Forelimb muscle (tissue), 1 donor: ENCODE data around the gene APOA4. TPM values are rescaled to one million over a fixed set of nuclear protein-coding genes. Genes with fewer than 3 reads are reported as not detected.

Experiments
- DNase-seq: peaks from one replicate; pipeline ENCODE4 v3.0.0-alpha.2; 2013; ENCODE audit warnings: low read depth
- polyA plus RNA-seq: library from polyadenylated mRNA; unstranded; fragments of 120-200 nt; gene quantifications from one replicate; pipeline ENCODE4 v1.2.1, GENCODE V29; 2013; ENCODE audit not compliant: insufficient read length

APOA4 gene
- not detected for polyA plus RNA-seq

DNA sequence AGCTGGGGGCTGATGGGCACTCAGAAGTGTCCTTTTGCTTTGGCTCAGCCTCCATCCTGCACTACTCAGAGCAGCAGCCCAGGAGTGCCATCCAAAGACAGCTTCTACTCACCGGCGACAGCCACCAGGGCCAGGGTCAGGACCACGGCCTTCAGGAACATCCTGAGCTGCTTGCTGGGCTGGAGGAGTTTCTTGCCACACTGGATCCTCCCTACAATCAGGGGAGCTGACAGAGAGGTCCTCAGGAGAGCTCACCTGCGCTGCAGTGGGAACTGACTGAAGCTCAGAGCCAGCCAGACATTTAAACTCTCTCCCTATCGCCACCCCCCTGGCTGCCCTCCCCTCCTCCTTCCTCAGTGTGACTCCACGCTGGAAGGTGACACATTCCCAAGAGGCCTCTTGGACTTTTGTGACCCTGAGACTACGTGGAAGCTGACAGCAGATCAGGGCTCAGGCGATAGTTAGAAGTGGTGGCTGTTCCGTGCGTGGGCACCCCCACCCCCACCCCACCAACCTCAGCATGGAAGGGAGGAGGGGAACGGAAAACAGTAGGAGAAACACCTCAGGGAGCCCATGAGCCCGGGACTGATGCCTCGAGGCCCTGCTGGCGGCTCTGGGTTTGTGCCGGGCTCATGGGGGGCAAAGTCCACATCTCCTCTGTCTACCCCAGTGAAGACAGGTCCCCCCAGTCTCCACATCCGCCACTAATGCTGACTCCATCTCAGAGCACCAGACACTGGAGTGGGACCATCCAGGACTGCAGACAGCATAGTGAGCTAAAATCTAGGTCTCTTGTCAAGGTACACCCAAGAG is at the start of gene APOA4:
Gene APOA4, minus strand, starts transcription at position 274 of the 813 bp plus-strand sequence. Its CDS starts 113 bp downstream, at position 161.
- no peak for DNase-seq

GRCh38 chr11:116871248-116871647 is 48.1 kb upstream of the APOA4 start:
- no peak for DNase-seq

DNA sequence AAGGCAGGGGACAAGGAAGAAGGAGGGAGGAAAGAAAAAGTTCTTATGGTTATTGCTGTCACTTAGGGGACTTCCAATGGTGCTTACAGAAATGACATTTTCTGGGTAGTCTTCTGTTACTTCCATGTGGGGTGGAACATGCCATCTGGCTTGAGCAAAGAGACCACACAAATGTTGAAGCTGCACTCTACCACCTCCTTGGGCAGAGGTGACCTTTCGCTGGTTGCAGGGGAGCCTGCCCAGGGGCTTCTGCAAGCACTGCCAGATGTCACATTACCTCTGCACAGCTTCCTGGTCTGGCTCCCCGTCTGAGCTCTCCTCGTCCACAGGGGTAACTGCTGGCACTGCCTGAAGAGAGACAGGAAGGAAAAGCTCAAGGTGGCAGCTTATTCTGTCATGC is 47.0 kb upstream of the APOA4 start:
- no peak for DNase-seq

DNA sequence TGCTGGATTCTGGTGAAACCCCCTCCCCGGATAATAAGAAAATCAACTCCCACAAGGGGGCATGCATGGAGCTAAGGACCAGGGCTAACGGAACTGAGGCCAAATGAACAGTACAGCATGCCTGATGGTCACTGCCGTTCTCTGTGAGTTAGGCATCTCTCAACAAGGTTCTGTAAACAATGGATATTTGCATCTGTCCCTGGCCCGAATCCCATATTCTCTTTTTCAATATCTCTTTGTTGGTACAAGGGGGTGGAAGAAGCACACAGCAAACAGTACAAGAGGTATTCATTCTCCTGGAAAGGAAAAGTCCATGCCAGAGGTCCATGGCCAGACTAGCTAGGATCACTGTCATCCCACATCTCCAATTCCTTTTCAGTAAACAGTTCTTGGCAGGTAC is 46.5 kb upstream of the APOA4 start:
- DNase-seq = no peak

DNA sequence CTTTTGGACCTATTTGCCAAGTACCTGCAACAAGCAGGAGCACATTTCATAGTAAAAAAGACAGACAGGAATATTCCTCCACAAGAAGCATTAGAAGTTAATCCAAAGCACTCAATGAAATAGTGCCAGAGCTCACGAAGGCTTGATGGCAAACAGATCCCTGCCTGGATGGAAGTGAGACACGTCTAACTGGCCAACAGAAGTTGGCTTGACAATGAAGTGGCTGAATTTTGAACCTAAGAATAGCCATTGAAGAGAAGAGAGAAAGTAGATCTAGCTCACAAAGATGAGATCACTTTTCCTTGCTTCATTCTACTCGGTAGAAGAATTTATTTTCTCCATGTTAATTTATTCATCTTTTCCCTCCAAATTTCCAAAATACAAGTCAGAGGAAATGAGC is 45.0 kb upstream of the APOA4 start:
- no peak for DNase-seq

DNA sequence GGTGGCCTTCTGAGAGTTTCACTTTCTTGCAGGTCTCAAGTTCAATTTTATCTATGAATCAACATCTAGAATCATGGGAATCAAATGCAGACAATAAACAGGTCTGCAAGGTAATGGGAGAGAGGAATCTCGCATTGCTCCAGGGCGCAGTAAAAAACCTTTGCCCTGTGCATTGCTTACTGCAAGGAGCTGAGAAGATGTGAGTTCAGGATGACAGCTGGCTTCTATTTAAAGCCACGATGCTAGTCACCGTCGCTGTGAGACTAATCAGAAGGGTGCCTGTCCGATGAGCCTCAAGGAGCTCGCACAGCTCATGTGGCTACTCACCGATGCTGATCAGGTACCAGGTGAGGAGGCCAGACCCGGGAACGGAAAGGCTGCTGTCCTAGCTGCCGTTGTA is 44.5 kb upstream of the APOA4 start:
- no peak for DNase-seq

GRCh38 chr11:116866804-116867455 is 43.8 kb upstream of the APOA4 start:
- DNase-seq = no peak

DNA sequence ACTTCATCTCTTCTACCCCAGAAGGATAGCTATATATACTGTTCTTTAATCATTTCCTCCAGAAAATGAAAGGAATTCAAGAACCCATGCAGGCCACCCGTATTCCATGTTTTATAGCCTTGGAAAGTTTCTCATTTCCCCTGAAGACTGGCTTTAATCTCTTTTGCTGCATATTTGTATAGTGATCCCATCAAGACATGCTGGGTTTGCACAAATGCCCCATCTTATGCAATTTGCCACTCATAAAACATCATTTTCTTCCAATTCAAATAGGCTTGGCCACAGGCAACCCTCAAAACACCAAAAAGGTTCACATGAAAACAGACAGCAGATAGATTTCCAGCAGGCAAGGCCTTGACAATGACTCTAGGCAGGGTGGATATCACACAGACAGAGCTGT is 42.6 kb upstream of the APOA4 start:
- DNase-seq = no peak

DNA sequence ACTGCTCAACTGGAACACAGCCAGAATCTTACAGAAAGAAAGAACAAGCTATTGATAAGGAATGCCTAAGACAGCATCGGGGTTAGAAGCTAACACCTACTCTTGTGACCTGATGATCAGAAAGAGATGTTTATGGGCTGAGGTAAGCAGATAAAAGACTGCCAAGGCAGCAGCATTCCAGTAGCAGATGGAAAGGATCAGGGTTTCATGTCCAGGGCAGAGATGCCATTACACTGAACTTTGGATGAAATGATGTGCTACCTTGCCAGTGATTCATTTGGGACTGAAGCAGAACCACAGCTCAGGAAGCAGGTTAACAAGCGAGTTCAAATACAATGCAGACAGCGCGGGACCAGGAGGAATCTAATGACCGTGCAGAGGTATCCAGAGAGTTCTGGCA is 41.4 kb upstream of the APOA4 start:
- DNase-seq = no peak

GRCh38 chr11:116862951-116863350 is 39.8 kb upstream of the APOA4 start:
- no peak for DNase-seq

DNA sequence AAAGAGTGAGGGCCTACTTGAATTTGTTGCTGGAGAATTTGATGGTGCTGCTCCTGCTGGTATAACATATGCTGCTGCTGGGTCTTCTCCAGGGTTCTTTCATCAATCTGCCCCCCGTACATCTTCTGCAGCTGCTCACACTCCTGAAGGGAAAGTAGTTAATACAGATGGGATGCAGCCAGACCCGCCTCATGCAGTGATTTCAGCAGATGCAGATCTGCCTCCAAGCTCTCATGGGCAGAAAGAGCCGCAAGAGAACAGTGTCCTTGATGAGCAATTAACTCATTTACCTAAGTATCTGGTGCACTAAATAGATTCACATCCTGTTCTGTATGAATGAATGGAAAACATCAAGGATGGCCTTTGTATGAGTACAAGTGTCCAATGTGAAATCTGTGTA is 39.1 kb upstream of the APOA4 start:
- DNase-seq = no peak

DNA sequence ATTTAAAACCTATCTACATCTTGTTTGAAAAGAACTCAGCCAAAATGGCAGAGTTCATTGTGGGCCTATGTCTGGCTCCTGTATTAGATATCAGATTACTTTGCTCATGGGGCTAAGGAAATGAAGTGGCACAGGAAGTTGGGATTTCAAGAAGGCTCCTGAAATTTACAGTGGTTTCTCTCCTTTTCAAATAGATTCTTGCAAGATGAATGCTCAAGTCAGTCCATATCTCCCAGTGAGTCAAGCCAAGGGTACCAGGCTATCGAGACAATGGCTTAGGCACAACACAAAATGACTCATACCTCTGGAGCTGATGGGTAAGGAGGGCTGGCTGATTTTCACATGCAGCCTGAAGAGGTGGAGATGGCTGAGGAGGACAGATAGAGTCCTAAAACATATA is 38.4 kb upstream of the APOA4 start:
- DNase-seq = no peak

GRCh38 chr11:116860303-116860702 is 37.2 kb upstream of the APOA4 start:
- no peak for DNase-seq

DNA sequence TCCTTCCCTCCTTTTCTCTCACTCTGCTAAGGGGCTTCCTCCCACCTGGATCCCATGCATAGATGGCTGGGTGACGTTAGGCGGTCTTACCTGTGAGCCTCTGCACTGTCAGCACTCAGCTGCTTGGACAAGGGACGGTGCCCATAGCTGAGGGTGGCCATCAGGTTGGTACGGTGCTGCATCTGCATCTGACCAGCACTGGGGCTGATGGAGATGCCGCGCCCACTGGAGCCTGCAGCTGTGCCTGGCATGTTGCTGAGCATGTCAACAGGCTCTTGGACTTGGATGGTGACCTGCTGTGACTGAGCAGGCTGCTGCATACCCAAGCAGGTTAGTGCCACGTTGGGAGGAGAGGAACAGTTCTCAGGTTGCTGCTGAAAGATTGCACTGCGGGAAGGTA is 36.1 kb upstream of the APOA4 start:
- no peak for DNase-seq

- DNase-seq = no peak
Observed at GRCh38 chr11:116857936-116858335, 34.8 kb upstream of the APOA4 start.

DNA sequence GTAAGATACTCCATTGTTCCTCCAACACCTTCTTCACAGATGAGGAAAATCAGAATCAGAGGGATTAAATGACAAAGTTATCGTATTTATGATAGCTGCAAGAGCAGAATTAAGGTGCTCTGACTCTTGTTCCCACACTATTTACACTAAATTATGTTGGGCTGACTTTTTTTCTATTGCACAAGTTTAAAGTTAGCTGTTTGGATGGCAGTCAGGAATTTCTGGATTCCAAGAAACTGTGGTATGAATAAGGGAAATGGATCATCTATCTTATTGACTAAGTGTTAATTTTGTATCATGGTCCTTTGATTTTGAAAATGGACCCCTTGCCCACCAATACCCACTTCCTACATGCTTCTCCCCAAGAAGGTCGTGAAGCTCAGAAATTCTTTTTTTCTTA is 34.2 kb upstream of the APOA4 start:
- DNase-seq = no peak

DNA sequence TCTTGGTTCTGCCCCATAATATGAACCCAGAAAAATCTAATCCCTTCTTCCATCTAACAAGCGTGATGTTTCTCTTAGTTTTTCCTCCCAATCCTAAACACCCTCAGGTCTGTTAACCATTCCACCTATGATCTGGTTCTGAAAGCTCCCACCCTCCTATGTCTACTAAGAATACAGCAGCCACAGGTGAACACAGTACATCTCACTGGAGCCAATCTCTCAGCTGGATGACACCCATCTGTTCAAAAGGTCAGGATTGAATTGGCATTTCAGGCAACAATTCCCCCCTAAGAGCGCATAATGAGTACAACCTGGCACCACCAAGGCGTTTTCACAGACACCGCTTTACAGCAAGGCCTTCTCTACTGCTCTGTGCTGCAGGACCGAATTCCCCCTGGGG is 33.3 kb upstream of the APOA4 start:
- no peak for DNase-seq

- no peak for DNase-seq
Observed at GRCh38 chr11:116855413-116855812, 32.3 kb upstream of the APOA4 start.

DNA sequence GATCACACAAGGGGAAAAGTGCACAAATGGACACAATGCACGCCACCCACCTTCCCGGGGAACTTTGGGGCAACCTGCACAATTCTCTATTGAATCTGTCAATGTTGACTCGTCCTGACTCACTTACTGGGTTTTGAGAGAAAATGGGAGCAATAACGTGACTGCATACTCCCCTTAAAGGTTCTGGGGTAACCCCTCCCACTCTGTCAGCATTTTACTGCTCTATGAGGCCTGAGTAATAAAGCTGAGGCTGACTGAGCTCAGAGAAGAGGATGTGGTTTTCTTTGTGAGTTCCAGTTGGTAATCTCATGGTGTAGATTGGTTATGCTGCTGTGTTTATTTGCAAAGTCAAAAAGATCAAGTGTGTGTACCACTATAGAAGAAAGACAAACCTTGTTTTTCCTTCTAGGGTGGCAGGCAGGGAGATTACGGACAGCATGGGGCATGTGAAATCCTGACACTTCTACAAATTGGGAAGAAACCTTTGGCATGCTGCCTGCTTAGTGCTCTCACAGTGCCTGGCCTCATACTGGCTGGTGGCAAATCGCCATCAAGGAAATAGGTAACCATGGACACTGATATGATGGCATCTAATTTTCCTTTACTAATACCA is 30.5 kb upstream of the APOA4 start:
- DNase-seq = no peak

DNA sequence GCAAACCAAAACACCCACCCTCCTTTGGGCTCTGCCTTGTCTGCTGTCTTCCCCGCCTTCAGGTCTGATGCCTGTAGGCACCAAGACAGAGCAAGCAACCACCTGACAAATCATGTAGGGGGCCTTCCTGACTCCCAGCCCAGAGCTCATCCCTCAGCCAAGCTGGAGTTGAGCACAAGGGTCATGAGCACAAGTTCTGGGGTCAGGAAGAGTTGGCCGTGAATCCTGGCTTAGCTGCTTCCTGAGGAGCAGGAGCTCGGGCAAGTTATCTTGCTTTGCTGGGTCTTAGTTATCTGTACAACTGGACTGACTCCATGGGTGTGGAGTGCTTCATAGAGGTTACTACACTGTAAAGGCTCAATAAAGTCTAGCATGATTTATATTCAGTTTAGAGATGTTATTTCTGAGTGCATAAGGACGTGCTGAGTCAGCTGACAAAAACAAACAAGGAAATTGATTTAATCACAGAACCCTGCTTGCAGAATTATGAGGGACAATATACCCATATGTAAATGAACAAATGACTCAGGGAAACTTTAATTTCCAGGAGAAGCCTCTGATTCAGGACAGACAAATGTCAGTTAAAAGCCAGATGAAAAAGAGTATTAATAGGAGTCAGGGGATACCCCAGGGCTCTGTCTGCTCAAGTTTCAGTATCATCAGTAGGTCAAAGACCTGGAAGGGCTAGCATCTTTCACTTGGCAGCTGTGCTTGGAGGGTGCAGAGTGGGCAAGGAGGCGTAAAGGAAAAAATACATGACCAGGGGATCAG is 29.3 kb upstream of the APOA4 start:
- no peak for DNase-seq

DNA sequence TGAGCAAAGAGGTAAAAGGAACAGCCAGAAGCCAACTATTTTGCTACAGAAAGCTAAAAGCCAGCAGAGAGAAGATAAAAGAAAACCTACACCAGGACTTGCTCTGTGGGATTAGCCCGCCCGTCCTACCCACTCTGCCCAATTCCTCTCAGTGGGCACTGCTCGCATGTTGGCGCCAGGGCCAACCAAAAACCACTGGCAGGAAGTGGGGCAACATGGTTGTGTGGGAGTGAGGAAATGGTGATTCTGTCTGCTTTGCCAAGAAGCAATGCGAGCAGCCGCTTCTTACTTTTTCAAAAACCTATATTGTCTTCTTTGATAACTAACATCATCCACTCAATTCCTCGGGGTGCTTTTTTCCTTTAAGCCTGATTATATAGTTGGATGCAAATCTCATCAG is 28.5 kb upstream of the APOA4 start:
- DNase-seq = no peak

- DNase-seq = no peak
Observed at GRCh38 chr11:116849486-116849885, 26.4 kb upstream of the APOA4 start.
